Activated CD4-positive, alpha-beta T cell treated with anti-CD3 and anti-CD28 coated beads for 4 hours (primary cell): ENCODE data around the gene TM6SF1.
"Not testable (repeated sequence)": the region's sequence is repeated elsewhere in the genome, so short reads cannot be mapped to it uniquely, and the experiment has no call there.

Source experiments
- DNase-seq, 2 donors: peaks; one replicate each; pipeline ENCODE4 v3.0.0-alpha.2; 2020

The TM6SF1 gene

DNA sequence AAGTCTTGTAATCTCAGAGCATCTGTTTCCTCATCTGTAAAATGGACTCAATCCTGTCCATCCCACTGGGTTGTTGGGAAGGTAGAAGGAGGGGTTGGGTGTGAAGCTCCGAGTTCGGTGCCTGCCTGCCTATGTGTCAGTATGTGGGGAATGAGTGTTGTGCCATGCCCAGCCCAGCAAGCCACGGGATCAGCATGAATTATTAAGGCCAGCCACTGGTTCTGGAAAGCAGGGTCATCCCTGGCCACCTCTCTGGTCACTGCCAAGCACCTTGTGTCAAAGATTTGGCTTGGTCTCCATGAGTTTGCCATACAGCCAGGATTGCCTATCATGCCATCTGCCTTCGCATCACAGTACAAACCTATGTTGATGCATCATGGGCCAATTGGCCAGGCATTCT, 11.5 kb downstream of the TM6SF1 start:
- DNase-seq, result no peak

DNA sequence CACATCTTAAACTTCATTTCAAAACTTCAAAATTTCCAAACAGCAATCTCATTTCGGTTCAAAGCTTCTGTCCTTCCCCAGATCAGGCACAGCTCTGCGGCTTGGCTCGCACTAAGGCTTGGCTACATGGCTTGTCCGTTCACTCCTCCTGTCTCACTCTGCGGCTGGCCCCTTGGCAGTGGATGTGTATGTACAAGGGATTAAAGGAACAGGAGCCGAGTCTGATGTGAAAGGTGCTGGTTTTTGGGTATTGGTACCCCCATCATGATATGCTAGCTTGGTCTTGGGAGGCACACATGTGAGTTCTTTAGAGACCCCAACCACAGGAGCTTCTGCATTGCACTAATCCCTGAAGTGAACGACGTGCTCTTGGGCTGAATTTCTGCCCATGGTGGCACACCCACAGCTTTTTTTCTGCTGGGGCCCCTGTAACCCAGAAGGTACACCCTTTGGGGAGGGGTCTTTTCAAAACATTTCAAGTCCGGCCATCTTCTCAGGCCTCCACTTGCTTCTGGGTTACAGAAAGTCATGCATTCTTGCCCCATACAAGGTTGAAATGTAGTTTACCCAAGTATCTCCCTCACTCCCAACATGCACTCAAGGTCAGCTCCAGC, 12.6 kb downstream of the TM6SF1 start:
- DNase-seq, result no peak

DNA sequence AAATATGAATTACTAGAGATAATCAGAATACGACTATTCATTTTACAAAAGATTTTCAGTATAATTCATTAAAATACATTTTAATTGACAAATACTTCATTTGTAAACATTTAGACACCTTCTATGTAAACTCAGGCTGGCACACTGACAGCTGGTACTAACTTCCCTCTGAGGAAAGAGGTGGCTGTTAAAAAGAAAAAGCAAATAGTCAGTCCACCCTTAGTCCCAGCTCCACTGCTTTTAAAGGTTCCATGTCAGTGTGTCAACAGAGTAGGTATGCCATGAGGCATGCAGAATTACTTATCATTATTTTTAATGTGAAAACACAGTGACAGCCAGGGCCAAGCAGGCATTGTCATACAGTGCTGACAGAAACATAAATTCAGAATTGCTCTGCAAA, 16.1 kb downstream of the TM6SF1 start:
- DNase-seq, result no peak

DNA sequence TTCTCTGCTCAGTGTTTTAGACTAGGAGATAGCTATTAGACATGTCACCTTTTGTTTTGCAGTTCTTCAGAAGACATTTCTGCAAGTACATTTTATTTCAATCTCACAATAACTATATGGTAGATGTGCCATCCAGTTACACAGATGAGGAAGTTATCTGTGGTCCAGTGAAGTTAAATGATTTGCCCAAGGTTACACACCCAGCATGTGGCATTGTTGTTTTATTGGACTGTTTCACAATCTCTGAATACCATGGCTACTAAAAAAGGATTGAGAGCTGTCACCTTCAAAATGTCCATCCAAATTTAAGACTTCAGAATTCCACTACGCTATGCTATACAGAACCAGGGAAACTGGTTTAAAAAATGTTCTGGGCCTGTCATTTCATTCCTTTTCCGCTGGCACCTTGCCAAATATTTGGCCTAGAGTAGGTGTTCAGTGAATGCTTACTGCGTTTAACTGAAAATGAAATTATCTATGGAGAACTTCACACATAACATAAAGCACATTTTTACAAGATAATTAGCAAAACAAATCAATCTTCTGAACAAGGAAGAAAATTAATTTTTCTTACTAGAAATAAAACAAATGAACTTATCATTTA, 20.2 kb downstream of the TM6SF1 start:
- DNase-seq, result no peak

DNA sequence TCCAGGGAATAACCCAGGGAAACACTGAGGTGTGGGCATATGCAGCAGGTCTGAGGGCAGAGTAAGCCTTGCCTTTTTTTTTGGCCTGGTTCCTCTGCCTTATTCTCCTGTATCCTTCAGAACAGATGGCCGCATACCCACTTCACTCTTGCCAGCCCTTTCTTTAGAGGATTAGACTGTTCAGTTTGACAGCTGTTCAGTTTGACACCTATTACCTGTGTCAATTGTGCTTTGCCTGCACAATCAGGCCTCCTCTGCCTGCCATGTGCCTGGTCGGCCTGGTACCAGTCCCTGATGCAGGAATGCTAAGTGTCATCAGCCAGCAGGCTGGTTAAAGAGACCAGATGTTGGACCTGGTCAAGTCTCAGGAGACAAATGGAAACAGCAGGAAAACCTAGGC, 22.3 kb downstream of the TM6SF1 start:
- DNase-seq, result no peak

DNA sequence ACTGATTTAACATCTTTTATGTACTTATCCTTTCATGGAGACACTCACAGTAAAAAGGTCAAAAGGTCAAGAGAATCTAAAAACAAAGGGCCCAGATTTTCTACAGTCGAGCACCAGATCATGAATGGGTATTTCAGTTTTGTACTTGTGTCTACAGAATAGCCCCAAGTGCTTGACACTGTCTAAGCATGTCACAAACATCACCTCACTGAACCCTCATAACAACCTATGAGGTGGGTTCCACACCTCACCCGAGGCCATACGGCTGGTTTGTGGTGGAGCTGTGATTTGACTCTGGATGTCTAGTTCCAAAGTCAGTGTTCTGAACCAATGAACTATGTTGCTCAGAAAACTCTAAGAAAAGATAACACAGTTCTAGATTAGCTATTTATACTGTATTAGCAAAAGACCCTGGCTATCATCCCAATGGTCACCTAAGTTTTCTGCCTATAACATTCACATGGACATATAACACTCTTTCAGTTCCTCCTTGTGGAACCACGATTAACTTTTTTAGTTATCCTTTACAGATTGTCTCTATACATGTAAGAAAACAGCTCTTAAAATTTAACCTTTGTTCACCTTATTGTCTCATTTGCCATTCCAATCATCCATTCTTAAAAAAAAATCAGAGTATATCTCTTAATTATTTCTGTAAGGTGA, 25.5 kb downstream of the TM6SF1 start:
- no peak for DNase-seq

DNA sequence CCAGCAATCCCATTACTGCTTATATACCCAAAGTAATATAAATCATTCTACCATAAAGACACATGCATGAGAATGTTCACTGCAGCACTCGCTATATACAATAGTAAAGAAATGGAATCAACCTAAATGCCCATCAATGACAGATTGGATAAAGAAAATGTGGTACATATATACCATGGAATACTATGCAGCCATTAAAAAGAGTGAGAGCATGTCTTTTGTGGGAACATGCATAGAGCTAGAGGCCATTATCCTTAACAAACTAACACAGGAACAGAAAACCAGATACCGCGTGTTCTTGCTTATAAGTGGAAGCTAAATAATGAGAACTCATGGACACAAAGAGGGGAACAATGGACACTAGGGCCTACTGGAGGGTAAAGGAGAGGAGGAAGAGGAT, 34.7 kb downstream of the TM6SF1 start:
- DNase-seq, result not testable (repeated sequence)

DNA sequence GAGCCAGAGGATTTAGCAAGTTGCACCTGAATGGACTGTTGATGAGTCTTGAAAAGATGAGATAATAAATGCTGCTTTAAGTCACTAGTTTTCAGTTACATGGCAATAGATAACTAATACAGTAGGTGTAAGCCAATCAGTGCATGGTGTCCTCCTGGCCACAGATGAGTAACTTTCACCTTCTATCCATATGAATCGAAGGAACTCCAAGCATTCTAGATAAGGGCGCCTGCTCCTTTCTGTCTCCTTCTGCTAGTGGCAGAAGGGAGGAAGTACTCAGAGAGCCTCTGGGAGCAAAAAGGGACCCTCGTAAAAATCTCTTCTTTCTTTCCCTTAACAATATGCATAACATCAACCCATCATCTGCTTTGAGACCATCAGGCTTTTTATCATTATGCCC, 37.3 kb downstream of the TM6SF1 start:
- DNase-seq, result no peak

DNA sequence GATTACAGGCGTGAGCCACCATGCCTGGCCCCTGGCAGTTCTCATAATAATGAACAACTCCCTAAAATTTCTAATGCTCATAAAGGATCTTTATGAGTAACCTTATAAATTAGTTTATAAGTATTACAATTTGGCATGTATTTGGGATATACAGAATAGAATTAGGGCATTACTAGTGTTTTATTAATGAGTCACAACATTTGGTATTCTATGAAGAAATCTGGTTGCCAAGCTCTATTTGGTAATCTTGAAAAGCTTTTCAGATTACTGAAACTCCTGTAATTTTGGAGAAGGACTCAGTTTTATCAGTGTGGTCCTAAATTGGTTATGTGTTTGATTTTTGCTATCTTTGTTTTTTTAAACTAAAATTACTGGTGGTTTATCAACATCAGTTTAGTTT, 45.8 kb downstream of the TM6SF1 start:
- no peak for DNase-seq

DNA sequence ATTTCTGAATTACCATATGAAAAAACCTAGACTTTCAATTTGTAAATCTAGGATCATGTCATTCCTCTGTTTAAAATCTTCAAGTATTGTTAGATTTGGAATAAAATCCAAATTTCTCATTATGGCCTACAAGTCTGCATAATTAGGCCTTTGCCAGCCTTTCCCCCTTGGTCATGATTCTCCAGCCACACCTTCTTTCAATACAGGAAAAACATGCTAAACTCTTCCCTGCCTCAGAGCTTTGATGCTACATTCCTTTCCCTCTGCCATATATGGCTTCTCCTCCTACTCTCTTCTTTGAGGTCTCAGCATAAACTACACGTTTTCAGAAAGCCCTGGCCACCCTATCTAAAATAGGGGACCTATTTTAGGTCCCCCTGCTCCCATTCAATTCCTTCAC, 48.5 kb downstream of the TM6SF1 start:
- DNase-seq, result no peak

DNA sequence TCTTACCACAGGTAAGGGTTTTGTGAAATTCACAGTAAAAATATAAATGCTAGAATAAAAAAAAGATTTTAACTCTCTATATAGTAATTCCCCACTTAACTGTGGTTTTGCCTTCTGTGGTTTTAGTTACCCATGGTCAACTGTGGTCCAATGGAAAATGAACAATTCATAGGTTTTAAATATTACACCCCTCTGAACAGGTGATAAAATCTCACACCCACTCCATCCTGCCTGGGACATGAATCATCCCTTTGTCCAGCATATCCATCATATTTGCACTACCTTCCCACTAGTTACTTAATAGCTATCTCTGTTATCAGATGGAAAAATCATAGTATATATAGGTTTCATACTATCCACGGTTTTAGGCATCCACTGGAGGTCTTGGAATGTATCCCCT, 50.9 kb downstream of the TM6SF1 start:
- no peak for DNase-seq

DNA sequence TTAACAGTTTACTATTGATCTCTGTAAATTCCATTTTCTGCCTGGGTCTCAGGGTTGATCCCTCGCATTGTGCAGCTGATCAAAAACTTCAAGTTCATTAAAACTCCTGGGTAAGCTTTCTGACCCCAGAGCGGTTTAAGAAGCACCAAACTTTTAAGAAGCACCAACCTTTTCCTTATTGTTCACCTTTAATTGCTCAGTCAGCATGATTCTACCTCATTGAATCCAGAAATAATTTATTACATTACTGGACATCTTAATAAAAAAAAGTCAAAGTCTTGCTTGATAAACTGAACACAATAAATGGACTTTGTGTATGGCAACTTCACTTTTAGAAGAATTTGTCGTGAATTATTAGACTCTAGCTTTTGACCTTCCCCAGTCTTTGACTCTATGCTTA, 53.3 kb downstream of the TM6SF1 start:
- DNase-seq, result no peak

DNA sequence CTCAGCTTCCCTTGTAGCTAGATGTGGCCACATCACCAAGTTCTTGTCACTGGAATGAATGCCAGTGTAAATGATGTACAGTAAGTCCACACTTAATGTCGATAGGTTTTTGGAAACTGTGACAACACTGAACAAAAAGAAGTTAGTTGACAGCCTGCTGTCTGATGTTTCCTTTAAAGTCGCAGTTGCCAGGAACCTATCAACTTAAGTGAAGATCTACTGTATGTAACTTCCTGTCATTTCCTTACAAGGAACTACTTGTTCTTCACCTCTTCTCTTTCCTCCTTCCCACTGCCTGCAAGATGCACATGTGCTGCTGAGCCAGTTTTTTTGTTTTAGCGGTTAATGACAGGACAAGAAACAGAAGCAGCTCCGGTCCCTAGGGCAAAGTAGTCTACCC, 55.6 kb downstream of the TM6SF1 start:
- DNase-seq, result no peak

DNA sequence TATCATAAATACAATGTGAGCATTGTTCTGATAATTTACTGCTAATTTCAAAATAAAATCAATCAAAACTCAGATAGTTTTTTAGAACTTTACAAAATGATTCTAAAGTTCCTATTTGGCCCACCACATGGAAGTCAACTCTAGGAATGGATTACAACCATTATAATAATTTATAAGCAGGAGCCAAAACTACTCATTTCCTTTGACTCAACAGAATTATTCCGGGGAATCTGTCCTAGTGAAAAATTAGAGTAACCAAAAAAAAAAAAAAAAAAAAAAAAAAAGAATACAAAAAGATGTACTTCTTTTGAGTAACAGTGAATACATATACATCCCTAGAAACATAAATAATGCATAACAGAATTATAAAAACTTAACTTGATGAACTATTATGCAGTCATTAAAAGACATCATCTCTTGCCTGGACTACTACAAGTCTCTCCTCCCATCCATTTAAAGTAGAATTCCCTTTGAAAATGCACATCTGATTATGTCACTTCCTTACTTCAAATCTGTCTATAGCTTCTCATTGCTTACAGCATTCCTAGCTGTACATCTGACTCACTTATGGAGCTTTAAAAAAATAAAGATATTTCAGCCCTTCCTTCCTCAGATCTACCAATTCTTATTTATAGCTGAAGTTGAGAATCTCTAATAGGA, 56.8 kb downstream of the TM6SF1 start:
- no peak for DNase-seq

DNA sequence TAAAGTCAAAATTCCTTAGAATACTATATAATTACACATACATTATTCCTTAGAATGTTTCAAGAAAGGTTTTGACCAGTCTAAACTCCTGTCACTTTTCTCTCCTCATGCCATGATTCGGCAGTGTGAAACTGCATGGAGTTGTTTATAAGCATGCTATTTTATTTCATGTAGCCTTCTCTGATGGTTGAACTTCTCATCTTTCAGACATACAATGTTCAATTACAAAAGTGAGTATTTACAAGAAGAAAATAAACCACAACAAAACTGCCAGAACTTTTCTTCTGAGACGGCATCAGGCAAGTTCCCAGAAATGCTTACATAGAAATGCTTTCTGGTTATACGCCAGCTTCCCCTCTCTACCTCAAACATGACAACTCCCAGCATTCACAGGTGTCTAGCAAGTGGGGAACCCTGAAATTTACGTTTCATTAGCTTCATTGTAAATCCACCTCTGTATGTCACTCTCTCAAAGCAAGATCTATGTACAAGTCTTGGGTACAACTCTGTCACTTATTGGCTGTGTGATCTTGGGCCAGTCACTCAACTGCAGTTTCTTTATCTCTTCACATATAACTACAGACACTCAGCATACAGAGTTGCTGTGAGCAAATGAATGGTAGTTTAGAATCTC, 57.4 kb downstream of the TM6SF1 start:
- no peak for DNase-seq

DNA sequence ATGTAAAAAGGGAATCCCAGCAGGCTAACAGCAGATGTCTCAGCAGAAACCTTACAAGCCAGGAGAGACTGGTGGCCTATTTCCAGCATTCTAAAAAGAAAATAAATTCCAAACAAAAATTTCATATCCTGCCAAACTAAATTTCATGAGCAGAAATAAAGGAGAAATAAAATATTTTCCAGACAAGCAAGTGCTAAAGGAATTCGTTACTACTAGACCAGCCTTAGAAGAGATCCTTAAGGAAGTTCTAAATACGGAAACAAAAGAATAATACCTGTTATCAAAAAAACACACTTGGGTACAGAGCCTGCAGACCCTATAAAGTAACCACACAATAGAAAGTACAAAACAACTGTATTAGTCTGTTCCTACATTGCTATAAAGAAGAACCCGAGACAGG, 58.8 kb downstream of the TM6SF1 start:
- DNase-seq, result no peak

DNA sequence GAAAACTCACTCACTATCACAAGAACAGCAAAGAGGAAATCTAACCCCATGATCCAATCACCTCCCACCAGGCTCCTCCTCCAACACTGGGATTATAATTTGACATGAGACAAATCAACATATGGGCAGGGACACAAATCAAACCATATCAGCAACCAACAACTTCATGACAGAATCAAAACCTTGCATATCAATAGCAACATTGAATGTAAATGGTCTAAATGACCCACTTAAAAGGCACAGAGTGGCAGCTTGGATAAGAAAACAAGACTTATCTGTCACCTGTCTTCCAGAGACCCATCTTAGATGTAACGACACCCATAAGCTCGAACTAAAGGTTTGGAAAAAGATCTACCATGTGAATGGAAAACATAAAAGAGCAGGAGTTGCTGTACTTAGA, 59.4 kb downstream of the TM6SF1 start:
- DNase-seq, result no peak

DNA sequence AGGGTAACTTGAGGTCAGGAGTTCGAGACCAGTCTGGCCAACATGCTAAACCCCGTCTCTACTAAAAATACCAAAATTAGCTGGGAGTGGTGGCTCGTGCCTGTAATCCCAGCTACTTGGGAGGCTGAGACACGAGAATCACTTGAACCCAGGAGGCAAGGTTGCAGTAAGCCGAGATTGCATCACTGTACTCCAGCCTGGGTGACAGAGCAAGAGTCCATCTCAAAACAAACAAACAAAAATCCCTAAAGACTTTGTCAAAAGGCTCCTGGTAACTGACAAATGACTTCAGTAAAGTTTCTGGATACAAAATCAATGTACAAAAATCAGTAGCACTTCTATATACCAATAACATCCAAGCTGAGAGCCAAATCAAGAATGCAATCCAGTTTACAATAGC, 62.1 kb downstream of the TM6SF1 start:
- not testable (repeated sequence) for DNase-seq

DNA sequence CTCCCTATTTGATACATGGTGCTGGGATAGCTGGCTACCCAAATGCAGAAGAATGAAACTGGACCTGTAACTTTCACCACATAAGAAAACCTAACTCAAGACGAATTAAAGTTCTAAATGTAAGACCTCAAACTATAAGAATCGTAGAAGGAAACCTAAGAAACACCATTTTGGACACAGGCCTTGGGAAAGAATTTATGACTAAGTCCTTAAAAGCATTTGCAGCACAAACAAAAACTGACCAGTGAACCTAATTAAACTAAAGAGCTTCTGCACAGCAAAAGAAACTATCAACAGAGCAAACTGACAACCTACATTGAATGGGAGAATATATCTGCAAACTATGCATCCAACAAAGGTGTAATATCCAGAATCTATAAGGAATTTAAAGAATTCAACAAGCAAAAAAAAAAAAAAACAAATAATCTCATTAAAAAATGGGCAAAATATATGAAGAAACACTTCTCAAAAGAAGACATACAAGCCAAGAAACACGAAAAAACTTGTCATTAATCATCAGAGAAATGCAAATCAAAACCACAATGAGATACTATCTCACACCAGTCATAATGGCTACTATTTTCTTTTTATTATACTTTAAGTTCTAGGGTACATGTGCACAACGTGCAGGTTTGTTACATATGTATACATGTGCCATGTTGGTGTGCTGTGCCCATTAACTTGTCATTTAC, 63.2 kb downstream of the TM6SF1 start:
- DNase-seq, result no peak

DNA sequence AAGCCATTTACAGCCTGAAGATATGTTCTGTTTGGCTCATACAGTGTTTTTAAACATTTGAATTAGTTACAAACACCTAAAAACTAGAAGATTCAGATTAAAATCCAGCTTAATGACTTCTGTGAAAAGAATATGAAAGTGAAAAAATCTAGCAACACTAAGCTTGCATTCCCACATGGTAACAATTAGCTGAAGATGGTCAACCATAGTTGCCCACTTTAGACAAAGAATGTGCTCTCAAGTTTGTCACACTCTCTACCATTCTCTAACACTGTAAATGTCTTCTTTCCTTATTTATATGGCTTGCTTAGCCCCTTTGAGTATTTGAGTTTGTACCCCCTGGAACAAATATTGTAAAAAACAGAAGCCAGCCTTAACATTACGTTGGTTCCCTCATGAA, 67.4 kb downstream of the TM6SF1 start:
- no peak for DNase-seq

DNA sequence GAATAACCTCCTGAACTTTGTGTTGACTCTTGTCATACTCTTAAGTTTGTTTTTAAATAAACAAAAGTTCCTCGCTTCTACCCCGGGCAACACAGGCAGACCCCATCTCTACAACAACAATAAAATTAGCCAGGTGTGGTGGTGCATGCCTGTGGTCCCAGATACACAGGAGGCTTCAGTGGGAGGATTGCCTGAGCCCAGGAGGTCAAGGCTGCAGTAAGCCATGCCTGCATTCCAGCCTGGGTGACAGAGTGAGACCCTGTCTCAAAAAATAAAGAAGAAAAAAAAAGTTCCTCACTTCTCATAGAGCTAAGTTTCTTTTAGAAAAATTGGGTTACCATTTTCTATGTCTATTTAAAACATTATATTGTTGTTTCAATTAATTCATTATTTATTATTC, 70.9 kb downstream of the TM6SF1 start:
- DNase-seq, result no peak

DNA sequence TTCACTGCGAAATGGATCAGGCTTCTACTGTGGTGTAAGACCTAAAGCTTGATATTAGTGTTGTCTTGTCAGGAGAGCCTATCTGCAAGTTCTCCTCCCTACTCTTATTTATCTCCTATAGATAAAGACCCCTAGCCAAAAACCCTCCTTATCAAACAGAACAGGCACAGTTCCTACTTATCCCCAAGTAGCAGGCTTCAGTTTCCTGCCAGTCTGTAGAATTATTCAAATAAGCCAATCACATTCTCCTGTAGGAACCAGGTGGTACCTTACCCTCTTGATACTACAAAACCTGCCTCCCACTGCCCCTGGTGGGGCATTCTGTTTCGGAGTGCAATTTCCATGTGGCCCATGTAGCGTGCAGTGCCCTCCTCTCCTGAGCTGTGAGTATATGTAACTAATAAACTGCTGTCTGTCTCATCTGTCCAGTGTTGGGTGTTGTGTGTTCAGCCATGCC, 71.5 kb downstream of the TM6SF1 start:
- no peak for DNase-seq

DNA sequence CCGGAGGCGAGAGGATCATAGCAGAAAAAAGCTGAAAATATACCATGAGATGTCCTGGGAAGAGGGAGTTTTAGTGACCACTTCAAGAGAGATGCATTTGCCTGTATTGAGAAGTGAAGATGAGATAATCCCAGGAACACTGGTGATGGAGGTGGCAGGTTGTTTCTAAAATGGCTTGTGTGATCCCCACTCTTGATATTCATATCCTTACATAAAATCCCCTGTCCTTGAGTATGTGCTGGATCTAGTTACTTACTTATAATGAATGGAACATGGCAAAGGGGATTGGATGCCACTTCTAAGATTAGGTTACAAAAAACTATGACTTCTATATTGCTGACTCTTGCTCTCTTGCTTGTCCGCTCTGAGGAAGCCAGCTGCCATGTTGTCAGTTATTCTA, 78.1 kb downstream of the TM6SF1 start:
- no peak for DNase-seq
